Sigmoid colon (tissue), 7 donors: ENCODE data around the gene TOX2. TPM values are rescaled to one million over a fixed set of nuclear protein-coding genes. Genes with fewer than 3 reads are reported as not detected.

Experiments
- DNase-seq: peaks from one replicate; pipeline ENCODE4 v3.0.0-alpha.2; 2019
- H3K27ac ChIP-seq, 4 donors: fragments of 200-600 bp; sonication (generic); one replicate each; pipeline ENCODE4 v1.5.1; 2016 to 2019; ENCODE audit warnings: mild to moderate bottlenecking in 1 of 4
- H3K27me3 ChIP-seq, 3 donors: fragments of 200-600 bp; sonication (generic); one replicate each; pipeline ENCODE4 v1.5.1; 2019; ENCODE audit warnings: mild to moderate bottlenecking in 1 of 3
- H3K36me3 ChIP-seq, 4 donors: fragments of 200-600 bp; sonication (generic); one replicate each; pipeline ENCODE4 v1.5.1; 2016 to 2019
- H3K4me1 ChIP-seq, 4 donors: fragments of 200-600 bp; sonication (generic); one replicate each; pipeline ENCODE4 v1.5.1; 2017 to 2019
- H3K4me3 ChIP-seq, 4 donors: fragments of 200-600 bp; sonication (generic); one replicate each; pipeline ENCODE4 v1.5.1; 2017 to 2019; ENCODE audit warnings: mild to moderate bottlenecking in 2 of 4, moderate library complexity in 1 of 4
- H3K9me3 ChIP-seq, 4 donors: fragments of 200-600 bp in 3 of 4; sonication (generic) in 3 of 4; one replicate each; pipeline versions ENCODE4 v1.5.1 to v1.6.1; 2013 to 2019
- EP300 ChIP-seq, 4 donors: sonication (generic); formaldehyde crosslinking; IDR thresholded peaks; one replicate each; pipeline ENCODE4 v1.6.1; 2017; ENCODE audit warnings: antibody characterized with exemption in 4 of 4
- POLR2A ChIP-seq, 2 donors: fragments of 450-650 bp; IDR thresholded peaks; one replicate each; pipeline ENCODE4 v1.6.1; 2016; ENCODE audit warnings: antibody characterized with exemption in 2 of 2, mild to moderate bottlenecking in 2 of 2, moderate library complexity in 2 of 2
- POLR2AphosphoS5 ChIP-seq, 4 donors: sonication (generic); formaldehyde crosslinking; IDR thresholded peaks; one replicate each; pipeline ENCODE4 v1.6.1; 2017; ENCODE audit warnings: antibody characterized with exemption in 4 of 4
- WGBS, 2 donors: extraction: QIAGEN DNeasy Blood & Tissue Kit; methylation state at CpG; one replicate each; pipeline ENCODE4 v1.1.7; 2013; 5-methylcytosine and 5-hydroxymethylcytosine counted together
- intact Hi-C: fragments of 100-400 bp; cut with DNase I; formaldehyde crosslinking; loops from one replicate; pipeline ENCODE4 v1.15.1; 2023
- polyA plus RNA-seq, 3 donors: library from polyadenylated mRNA; stranded (reverse); fragments of 200-250 nt; gene quantifications; one replicate each; pipeline ENCODE4 v1.2.3, GENCODE V29; 2013
- total RNA-seq, 4 donors: library from RNA; depleted of rRNA; stranded (reverse); fragments of >200 nt; gene quantifications; one replicate each; pipeline ENCODE4 v1.1.0, GENCODE V29; 2016
- TF ChIP-seq, protein P1 (sequence below), 4 experiments: fragments of 450-650 bp in 3 of 4; fragments of 200-600 bp in 1 of 4; IDR thresholded peaks; one replicate each; pipeline ENCODE4 v1.5.1; 2016 to 2019; ENCODE audit warnings: antibody characterized with exemption in 4 of 4, mild to moderate bottlenecking in 3 of 4, moderate library complexity in 2 of 4
- donor health status: healthy with polysubstance abuse.
- donor health status: Bipolar disorder and iron deficiency.
- donor health status: healthy.

The TOX2 gene
- total and polyA plus RNA-seq, 7 donors: 0.27 to 8.1 (median 1.7) TPM

DNA sequence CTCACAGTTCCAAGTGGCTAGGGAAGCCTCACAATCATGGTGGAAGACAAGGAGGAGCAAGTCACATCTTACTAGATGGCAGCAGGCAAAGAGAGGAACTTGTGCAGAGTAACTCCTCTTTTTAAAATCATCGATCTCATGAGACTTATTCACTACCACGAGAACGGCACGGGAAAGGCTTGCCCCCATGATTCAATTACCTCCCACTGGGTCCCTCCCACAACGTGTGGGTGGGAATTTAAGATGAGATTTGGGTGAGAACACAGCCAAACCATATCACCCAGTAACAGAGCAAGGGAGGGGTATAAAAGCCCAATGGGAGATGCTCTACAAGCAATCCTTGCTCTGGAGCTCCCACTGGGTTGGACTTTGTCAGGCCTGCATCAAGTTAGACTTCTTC lies 192.0 kb downstream of the TOX2 start:
- intact Hi-C loops: no loop called here
- peaks cover 0 to 23% (median 10%) of the 10 kb centered on the region in 4 donors for H3K4me1 ChIP-seq
- H3K9me3 ChIP-seq: peaks cover 0 to 6% (median 3%) of the 10 kb centered on the region in 4 donors
- no peak overlapping the region for H3K4me3 ChIP-seq
- no peak overlapping the region for H3K27ac ChIP-seq
- no peaks in the 10 kb centered on the region for H3K27me3 ChIP-seq
- peaks cover 0 to 4% (median 0%) of the 10 kb centered on the region in 4 donors for H3K36me3 ChIP-seq
- WGBS, 2 donors: 80 to 85% methylated on average over 5 of the region's 5 CpGs
- TF ChIP-seq EP300 (IDR thresholded peaks at IDR 0.05): no peak
- TF ChIP-seq POLR2AphosphoS5 (IDR thresholded peaks at IDR 0.05): no peak
- TF ChIP-seq, protein P1, sequence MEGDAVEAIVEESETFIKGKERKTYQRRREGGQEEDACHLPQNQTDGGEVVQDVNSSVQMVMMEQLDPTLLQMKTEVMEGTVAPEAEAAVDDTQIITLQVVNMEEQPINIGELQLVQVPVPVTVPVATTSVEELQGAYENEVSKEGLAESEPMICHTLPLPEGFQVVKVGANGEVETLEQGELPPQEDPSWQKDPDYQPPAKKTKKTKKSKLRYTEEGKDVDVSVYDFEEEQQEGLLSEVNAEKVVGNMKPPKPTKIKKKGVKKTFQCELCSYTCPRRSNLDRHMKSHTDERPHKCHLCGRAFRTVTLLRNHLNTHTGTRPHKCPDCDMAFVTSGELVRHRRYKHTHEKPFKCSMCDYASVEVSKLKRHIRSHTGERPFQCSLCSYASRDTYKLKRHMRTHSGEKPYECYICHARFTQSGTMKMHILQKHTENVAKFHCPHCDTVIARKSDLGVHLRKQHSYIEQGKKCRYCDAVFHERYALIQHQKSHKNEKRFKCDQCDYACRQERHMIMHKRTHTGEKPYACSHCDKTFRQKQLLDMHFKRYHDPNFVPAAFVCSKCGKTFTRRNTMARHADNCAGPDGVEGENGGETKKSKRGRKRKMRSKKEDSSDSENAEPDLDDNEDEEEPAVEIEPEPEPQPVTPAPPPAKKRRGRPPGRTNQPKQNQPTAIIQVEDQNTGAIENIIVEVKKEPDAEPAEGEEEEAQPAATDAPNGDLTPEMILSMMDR (IDR thresholded peaks at IDR 0.05): no peak
- no peak for TF ChIP-seq POLR2A (IDR thresholded peaks at IDR 0.05)
- no peak for DNase-seq

DNA sequence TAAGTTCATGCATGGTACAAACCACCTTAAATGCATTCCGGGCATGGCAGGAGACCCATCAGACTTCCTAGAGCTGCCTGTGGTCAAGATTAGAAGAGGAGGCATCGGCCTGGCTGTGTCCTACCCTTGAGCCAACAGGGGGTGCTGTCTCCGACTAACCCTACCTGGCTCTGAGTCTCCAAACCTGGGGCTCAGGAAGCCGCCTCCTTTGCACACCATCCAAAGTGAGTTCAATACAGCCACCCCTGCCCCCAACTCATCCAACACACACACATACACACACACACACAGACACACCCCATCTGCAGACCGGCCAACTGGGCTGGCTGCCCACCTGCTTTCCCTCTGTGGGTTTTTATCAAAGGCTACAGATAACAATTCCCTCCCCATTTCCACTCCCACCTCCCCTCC lies 195.3 kb downstream of the TOX2 start:
- Histone ChIP-seq H3K4me3 (no peak overlapping the region), H3K36me3 (peaks cover 0 to 20% (median 6%) of the 10 kb centered on the region in 4 donors), H3K27ac (peak overlapping the region; percentile 25 to 82 (median 78)), H3K27me3 (no peaks in the 10 kb centered on the region), H3K4me1 (peaks cover 0 to 52% (median 36%) of the 10 kb centered on the region in 4 donors), H3K9me3 (peaks cover 0 to 6% (median 3%) of the 10 kb centered on the region in 4 donors)
- intact Hi-C loops: no loop called here
- WGBS, 2 donors: 35 to 50% methylated on average over 5 of the region's 5 CpGs
- no peak for DNase-seq
- TF ChIP-seq POLR2AphosphoS5 (IDR thresholded peaks at IDR 0.05) (no peak), EP300 (IDR thresholded peaks at IDR 0.05) (no peak), POLR2A (IDR thresholded peaks at IDR 0.05) (no peak)
- TF ChIP-seq, protein P1 (IDR thresholded peaks at IDR 0.05): peak in 1 of 4 experiments; percentile 6

- H3K36me3 ChIP-seq: peaks cover 0 to 28% (median 11%) of the 10 kb centered on the region in 4 donors
- H3K4me3 ChIP-seq: no peak overlapping the region
- intact Hi-C loops: no loop called here
- H3K27ac ChIP-seq: peak overlapping the region; percentile 74 to 82 (median 78)
- H3K9me3 ChIP-seq: peaks cover 0 to 6% (median 3%) of the 10 kb centered on the region in 4 donors
- 56 to 75% methylated on average over 9 of the region's 9 CpGs for WGBS, 2 donors
- no peak for DNase-seq
- peaks cover 0 to 51% (median 42%) of the 10 kb centered on the region in 4 donors for H3K4me1 ChIP-seq
- TF ChIP-seq, protein P1 (IDR thresholded peaks at IDR 0.05): no peak
- no peak for TF ChIP-seq EP300 (IDR thresholded peaks at IDR 0.05)
- no peak for TF ChIP-seq POLR2A (IDR thresholded peaks at IDR 0.05)
- no peak for TF ChIP-seq POLR2AphosphoS5 (IDR thresholded peaks at IDR 0.05)
- peaks cover 0 to 9% (median 0%) of the 10 kb centered on the region in 3 donors for H3K27me3 ChIP-seq
These were observed 196.3 kb downstream of the TOX2 start for GRCh38 chr20:44110816-44111568.

GRCh38 chr20:44111712-44112335 lies 197.2 kb downstream of the TOX2 start:
- Histone ChIP-seq H3K4me3 (no peak overlapping the region), H3K36me3 (peaks cover 0 to 31% (median 12%) of the 10 kb centered on the region in 4 donors), H3K27ac (peak overlapping the region; percentile 74 to 82 (median 78)), H3K9me3 (peaks cover 0 to 6% (median 3%) of the 10 kb centered on the region in 4 donors), H3K4me1 (peaks cover 0 to 59% (median 50%) of the 10 kb centered on the region in 4 donors), H3K27me3 (peaks cover 0 to 15% (median 0%) of the 10 kb centered on the region in 3 donors)
- 43 to 52% methylated on average over 6 of the region's 6 CpGs for WGBS, 2 donors
- DNase-seq: peak; percentile 84
- TF ChIP-seq, protein P1 (IDR thresholded peaks at IDR 0.05): no peak
- TF ChIP-seq POLR2AphosphoS5 (IDR thresholded peaks at IDR 0.05): peak in 1 of 4 donors; percentile 36
- intact Hi-C loops: no loop called here
